Keratinocyte (primary cell): ENCODE data around the gene FBXW7. TPM values are rescaled to one million over a fixed set of nuclear protein-coding genes. Genes with fewer than 3 reads are reported as not detected.

Experiments
- DNase-seq: peaks from one replicate; pipeline ENCODE4 v3.0.0-alpha.2; 2011; ENCODE audit warnings: low read depth, missing footprints, low spot score
- FAIRE-seq: peaks from 2 replicates; lab custom pipeline; 2011; peaks lifted over from hg19 to GRCh38; lab: Jason Lieb, UNC
- H2AFZ ChIP-seq: 2 replicates; pipeline ENCODE4 v1.6.0; 2012; ENCODE audit warnings: low read length, control low read depth, inconsistent platforms; ENCODE audit not compliant: control insufficient read depth
- H3K27ac ChIP-seq: 2 replicates; pipeline ENCODE4 v1.5.1; 2011; ENCODE audit warnings: low read length; ENCODE audit not compliant: control insufficient read depth, insufficient read depth
- H3K27me3 ChIP-seq: 3 replicates; pipeline ENCODE4 v1.6.0; 2011; ENCODE audit warnings: low read length; ENCODE audit not compliant: control insufficient read depth, insufficient read depth; ENCODE audit errors: extremely low read depth
- H3K36me3 ChIP-seq, 2 experiments: 2 replicates in 1 of 2; 3 replicates in 1 of 2; pipeline ENCODE4 v1.5.1; 2011; ENCODE audit warnings: low read length in 2 of 2, mild to moderate bottlenecking in 1 of 2; ENCODE audit not compliant: control insufficient read depth in 2 of 2, insufficient read depth in 2 of 2; ENCODE audit errors: extremely low read depth in 1 of 2
- H3K4me1 ChIP-seq: 3 replicates; pipeline ENCODE4 v1.5.1; 2011; ENCODE audit warnings: low read length; ENCODE audit not compliant: control insufficient read depth, insufficient read depth; ENCODE audit errors: extremely low read depth
- H3K4me2 ChIP-seq: 3 replicates; pipeline ENCODE4 v1.6.0; 2011; ENCODE audit warnings: low read depth, low read length; ENCODE audit not compliant: control insufficient read depth, insufficient read depth; ENCODE audit errors: extremely low read depth
- H3K4me3 ChIP-seq, 3 experiments: fragments of 200-600 bp in 1 of 3; sonication (generic) in 1 of 3; 2 replicates in 2 of 3; 3 replicates in 1 of 3; pipeline ENCODE4 v1.5.1; 2011 to 2016; ENCODE audit warnings: low read length in 3 of 3, mild to moderate bottlenecking in 3 of 3, control low read depth in 2 of 3, inconsistent platforms in 1 of 3, low read depth in 1 of 3, mixed read lengths in 1 of 3, mixed run types in 1 of 3, moderate library complexity in 1 of 3; ENCODE audit not compliant: control insufficient read depth in 2 of 3, insufficient read depth in 2 of 3; ENCODE audit errors: extremely low read depth in 1 of 3
- H3K79me2 ChIP-seq: 2 replicates; pipeline ENCODE4 v1.6.0; 2012; ENCODE audit warnings: low read length; ENCODE audit not compliant: control insufficient read depth, insufficient read depth
- H3K9ac ChIP-seq: 3 replicates; pipeline ENCODE4 v1.6.0; 2011; ENCODE audit warnings: low read length; ENCODE audit not compliant: control insufficient read depth, insufficient read depth; ENCODE audit errors: extremely low read depth
- H3K9me1 ChIP-seq: 3 replicates; pipeline ENCODE4 v1.6.0; 2011; ENCODE audit warnings: low read length; ENCODE audit not compliant: control insufficient read depth, insufficient read depth; ENCODE audit errors: extremely low read depth
- H3K9me3 ChIP-seq: 2 replicates; pipeline ENCODE4 v1.5.1; 2012; ENCODE audit warnings: low read depth, low read length; ENCODE audit not compliant: control insufficient read depth
- H4K20me1 ChIP-seq: 3 replicates; pipeline ENCODE4 v1.6.0; 2011; ENCODE audit warnings: low read length; ENCODE audit not compliant: control insufficient read depth, insufficient read depth; ENCODE audit errors: extremely low read depth
- CTCF ChIP-seq, 3 experiments: IDR thresholded peaks in 1 of 3; conservative IDR thresholded peaks in 1 of 3; optimal IDR thresholded peaks in 1 of 3; 2 replicates in 2 of 3; 3 replicates in 1 of 3; pipeline versions ENCODE3 to v1.5.1; 2011; ENCODE audit warnings: low read length in 3 of 3, mild to moderate bottlenecking in 3 of 3, moderate library complexity in 2 of 3, control low read depth in 1 of 3, inconsistent platforms in 1 of 3; ENCODE audit not compliant: insufficient read depth in 2 of 3; ENCODE audit errors: extremely low read depth in 1 of 3
- EZH2 ChIP-seq: IDR thresholded peaks from one replicate; pipeline ENCODE4 v1.6.1; 2012; ENCODE audit warnings: inconsistent platforms, mild to moderate bottlenecking, low read length, moderate library complexity
- dilution Hi-C: fragments of 300-500 bp; cut with MboI; formaldehyde crosslinking; loops from one replicate; pipeline ENCODE4 v1.7.0; 2020; ENCODE audit warnings: low sequenced_read_pairs; ENCODE audit not compliant: extremely low pct_ligation_motif_present
- polyA plus RNA-seq, 5 experiments: library from polyadenylated mRNA; depleted of rRNA in 3 of 5; stranded (reverse) in 3 of 5; stranded (forward) in 1 of 5; unstranded in 1 of 5; fragments of >200 nt; gene quantifications; 1 replicate in 1 of 5; 2 replicates in 3 of 5; 3 replicates in 1 of 5; pipeline versions ENCODE4 v1.2.1 to v1.2.3, GENCODE V29; 2011 to 2012; ENCODE audit warnings: missing spikeins in 2 of 5, low read depth in 1 of 5, low replicate concordance in 1 of 5

Gene FBXW7
- polyA plus RNA-seq, 1 donor (not counting 4 experiments of a cell fraction or from before 2014, with no cell fraction given) = 39.6 TPM

GRCh38 chr4:152307669-152308068 lies 228.2 kb downstream of the FBXW7 start:
- no peaks in the 10 kb centered on the region for H3K36me3 ChIP-seq
- no peak overlapping the region for H3K4me2 ChIP-seq
- H3K9ac ChIP-seq = no peak overlapping the region
- H2AFZ ChIP-seq = no peak overlapping the region
- no peak overlapping the region for H3K27ac ChIP-seq
- H4K20me1 ChIP-seq = no peaks in the 10 kb centered on the region
- peaks cover 15% of the 10 kb centered on the region for H3K4me1 ChIP-seq
- no peaks in the 10 kb centered on the region for H3K79me2 ChIP-seq
- H3K27me3 ChIP-seq = no peaks in the 10 kb centered on the region
- no peaks in the 10 kb centered on the region for H3K9me3 ChIP-seq
- H3K9me1 ChIP-seq = no peaks in the 10 kb centered on the region
- no peak overlapping the region for H3K4me3 ChIP-seq
- dilution Hi-C loops = no loop called here
- no peak for FAIRE-seq
- TF ChIP-seq CTCF (optimal IDR thresholded peaks at IDR 0.05 in 1 of 3, IDR thresholded peaks at IDR 0.05 in 1 of 3, conservative IDR thresholded peaks at IDR 0.05 in 1 of 3; ENCODE audit: extremely low read depth in 1 of 3, insufficient read depth in 2 of 3, low read length in 3 of 3) = no peak
- no peak for TF ChIP-seq EZH2
- DNase-seq = no peak

- Histone ChIP-seq H3K9ac (no peak overlapping the region), H3K4me3 (no peak overlapping the region), H3K9me1 (no peaks in the 10 kb centered on the region), H3K36me3 (no peaks in the 10 kb centered on the region), H3K27me3 (no peaks in the 10 kb centered on the region), H2AFZ (no peak overlapping the region), H3K9me3 (no peaks in the 10 kb centered on the region), H3K79me2 (no peaks in the 10 kb centered on the region), H3K4me2 (no peak overlapping the region), H4K20me1 (no peaks in the 10 kb centered on the region), H3K4me1 (peaks cover 15% of the 10 kb centered on the region), H3K27ac (no peak overlapping the region)
- FAIRE-seq (no peak), DNase-seq (no peak)
- TF ChIP-seq EZH2 = no peak
- no peak for TF ChIP-seq CTCF (optimal IDR thresholded peaks at IDR 0.05 in 1 of 3, IDR thresholded peaks at IDR 0.05 in 1 of 3, conservative IDR thresholded peaks at IDR 0.05 in 1 of 3; ENCODE audit: extremely low read depth in 1 of 3, insufficient read depth in 2 of 3, low read length in 3 of 3)
- dilution Hi-C loops = no loop called here
These were observed 229.4 kb downstream of the FBXW7 start for GRCh38 chr4:152306541-152306940.
